ENCODE data around the gene PLCL1.

The PLCL1 gene

GRCh38 chr2:197929886-197930227 lies 125.5 kb downstream of the PLCL1 start:
- DNase-seq = no peak

- DNase-seq = no peak
Observed at GRCh38 chr2:197930570-197931278, 126.3 kb downstream of the PLCL1 start.

- no peak for DNase-seq
Observed at GRCh38 chr2:197931661-197932312, 127.4 kb downstream of the PLCL1 start.

- DNase-seq = no peak
Observed at GRCh38 chr2:197932374-197932773, 128.0 kb downstream of the PLCL1 start.

GRCh38 chr2:197934261-197934933 lies 130.0 kb downstream of the PLCL1 start:
- DNase-seq = no peak

GRCh38 chr2:197934934-197935289 lies 130.5 kb downstream of the PLCL1 start:
- no peak for DNase-seq

GRCh38 chr2:197937814-197938213 lies 133.4 kb downstream of the PLCL1 start:
- DNase-seq = no peak

GRCh38 chr2:197938555-197938954 lies 134.2 kb downstream of the PLCL1 start:
- no peak for DNase-seq

GRCh38 chr2:197939787-197940186 lies 135.4 kb downstream of the PLCL1 start:
- DNase-seq = no peak

GRCh38 chr2:197940382-197940781 lies 136.0 kb downstream of the PLCL1 start:
- DNase-seq = no peak

- DNase-seq = no peak
Observed at GRCh38 chr2:197941715-197942114, 137.3 kb downstream of the PLCL1 start.

GRCh38 chr2:197943731-197944130 lies 139.3 kb downstream of the PLCL1 start:
- no peak for DNase-seq

- DNase-seq = no peak
Observed at GRCh38 chr2:197944416-197945096, 140.2 kb downstream of the PLCL1 start.

GRCh38 chr2:197946562-197946961 lies 142.2 kb downstream of the PLCL1 start:
- DNase-seq = no peak

GRCh38 chr2:197947219-197947757 lies 142.9 kb downstream of the PLCL1 start:
- no peak for DNase-seq

- DNase-seq = no peak
Observed at GRCh38 chr2:197949224-197949623, 144.8 kb downstream of the PLCL1 start.

- no peak for DNase-seq
Observed at GRCh38 chr2:197950006-197950405, 145.6 kb downstream of the PLCL1 start.

GRCh38 chr2:197950724-197951123 lies 146.3 kb downstream of the PLCL1 start:
- no peak for DNase-seq

GRCh38 chr2:197952540-197953202 lies 148.3 kb downstream of the PLCL1 start:
- no peak for DNase-seq

- no peak for DNase-seq
Observed at GRCh38 chr2:197954328-197954727, 149.9 kb downstream of the PLCL1 start.

- no peak for DNase-seq
Observed at GRCh38 chr2:197958592-197959150, 154.3 kb downstream of the PLCL1 start.

GRCh38 chr2:197959383-197959782 lies 155.0 kb downstream of the PLCL1 start:
- no peak for DNase-seq

- no peak for DNase-seq
Observed at GRCh38 chr2:197960786-197961185, 156.4 kb downstream of the PLCL1 start.

Measured in NCI-H1048 (cell line).